Measurements from ENCODE around the gene SOX21.
"Not testable (repeated sequence)": the region's sequence is repeated elsewhere in the genome, so short reads cannot be mapped to it uniquely, and the experiment has no call there.

SOX21 gene

DNA sequence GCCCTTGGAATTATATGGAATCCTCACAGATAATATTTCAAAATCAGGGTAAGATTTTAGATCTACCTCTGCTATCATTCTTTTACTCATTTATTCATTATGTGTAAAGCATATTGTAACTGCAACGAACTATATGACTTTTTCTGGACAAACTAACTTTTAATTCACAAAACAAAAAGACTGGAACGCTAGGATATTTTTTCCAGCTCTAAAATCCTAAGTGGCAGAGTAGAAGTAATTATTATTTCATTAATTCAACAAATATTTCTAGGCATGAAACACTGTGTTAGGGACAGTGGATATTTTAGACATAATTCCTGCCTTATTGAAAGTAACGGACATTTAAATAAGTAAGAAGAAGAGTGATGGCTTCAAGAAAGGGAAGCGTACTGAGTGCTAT is 26.9 kb upstream of the SOX21 start:
- Histone ChIP-seq H2AFZ (ENCODE audit: low read length) (no peak overlapping the region), H3K36me3 (ENCODE audit: insufficient read depth, low read length) (no peaks in the 10 kb centered on the region), H3F3A (ENCODE audit: low read depth) (no peaks in the 10 kb centered on the region), H3K27me3 (ENCODE audit: insufficient read depth, low read length, poor library complexity, severe bottlenecking) (no peaks in the 10 kb centered on the region), H3K9me2 (replicated peaks; ENCODE audit: low read depth, low read length) (no peaks in the 10 kb centered on the region), H4K20me1 (ENCODE audit: insufficient read depth, low read length, poor library complexity, severe bottlenecking) (no peaks in the 10 kb centered on the region), H3K79me2 (ENCODE audit: insufficient read depth, low read length) (no peaks in the 10 kb centered on the region), H3K4me3 (ENCODE audit: low read length, poor library complexity, severe bottlenecking) (no peak overlapping the region), H3K4me2 (ENCODE audit: low read depth, low read length, poor library complexity, severe bottlenecking) (no peak overlapping the region), H3K4me1 (ENCODE audit: insufficient read depth, low read length, poor library complexity, severe bottlenecking) (no peaks in the 10 kb centered on the region), H3K9me3 (ENCODE audit: insufficient read depth, low read depth, low read length) (no peaks in the 10 kb centered on the region), H3K9ac (ENCODE audit: low read depth, low read length, poor library complexity, severe bottlenecking) (no peak overlapping the region)
- TF ChIP-seq EZH2phosphoT487 (IDR thresholded peaks at IDR 0.05; ENCODE audit: borderline replicate concordance) (no peak), CTCF (conservative IDR thresholded peaks at IDR 0.05; ENCODE audit: low read length) (no peak)

DNA sequence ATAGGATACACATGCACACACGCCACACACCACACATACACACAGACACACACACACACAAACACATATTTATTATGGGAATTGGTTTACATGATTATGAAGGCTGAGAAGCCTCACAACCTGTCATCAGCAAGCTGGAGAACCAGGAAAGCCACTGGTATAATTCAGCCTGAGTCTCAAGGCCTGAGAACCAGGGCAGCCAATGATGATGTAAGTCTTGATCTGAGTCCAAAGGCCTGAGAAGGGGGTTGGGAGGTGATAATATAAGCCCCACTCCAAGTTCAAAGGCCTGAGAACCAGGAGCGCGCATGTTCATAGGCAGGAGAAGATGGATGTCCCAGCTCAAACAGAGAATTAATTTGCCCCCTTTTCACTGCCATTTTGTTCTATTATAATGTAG is 18.7 kb upstream of the SOX21 start:
- Histone ChIP-seq H3F3A (ENCODE audit: low read depth) (no peaks in the 10 kb centered on the region), H3K4me2 (ENCODE audit: low read depth, low read length, poor library complexity, severe bottlenecking) (no peak overlapping the region), H3K9me3 (ENCODE audit: insufficient read depth, low read depth, low read length) (no peaks in the 10 kb centered on the region; the same call in 1 of the 2 replicates), H3K36me3 (ENCODE audit: insufficient read depth, low read length) (no peaks in the 10 kb centered on the region), H3K4me3 (ENCODE audit: low read length, poor library complexity, severe bottlenecking) (no peak overlapping the region), H2AFZ (ENCODE audit: low read length) (no peak overlapping the region), H3K79me2 (ENCODE audit: insufficient read depth, low read length) (no peaks in the 10 kb centered on the region), H4K20me1 (ENCODE audit: insufficient read depth, low read length, poor library complexity, severe bottlenecking) (no peaks in the 10 kb centered on the region), H3K9me2 (replicated peaks; ENCODE audit: low read depth, low read length) (no peaks in the 10 kb centered on the region), H3K4me1 (ENCODE audit: insufficient read depth, low read length, poor library complexity, severe bottlenecking) (no peaks in the 10 kb centered on the region), H3K27me3 (ENCODE audit: insufficient read depth, low read length, poor library complexity, severe bottlenecking) (no peaks in the 10 kb centered on the region), H3K9ac (ENCODE audit: low read depth, low read length, poor library complexity, severe bottlenecking) (no peak overlapping the region)
- TF ChIP-seq CTCF (conservative IDR thresholded peaks at IDR 0.05; ENCODE audit: low read length): no peak
- no peak for TF ChIP-seq EZH2phosphoT487 (IDR thresholded peaks at IDR 0.05; ENCODE audit: borderline replicate concordance)

GRCh38 chr13:94729941-94730340 is 17.6 kb upstream of the SOX21 start:
- H3K4me2 ChIP-seq (ENCODE audit: low read depth, low read length, poor library complexity, severe bottlenecking); H3K79me2 ChIP-seq (ENCODE audit: insufficient read depth, low read length); H3K9me3 ChIP-seq (ENCODE audit: insufficient read depth, low read depth, low read length); H3K4me3 ChIP-seq (ENCODE audit: low read length, poor library complexity, severe bottlenecking); H3K4me1 ChIP-seq (ENCODE audit: insufficient read depth, low read length, poor library complexity, severe bottlenecking); H3K9me2 ChIP-seq (replicated peaks; ENCODE audit: low read depth, low read length); H3K27me3 ChIP-seq (ENCODE audit: insufficient read depth, low read length, poor library complexity, severe bottlenecking); H2AFZ ChIP-seq (ENCODE audit: low read length); H3F3A ChIP-seq (ENCODE audit: low read depth); H4K20me1 ChIP-seq (ENCODE audit: insufficient read depth, low read length, poor library complexity, severe bottlenecking); H3K36me3 ChIP-seq (ENCODE audit: insufficient read depth, low read length); H3K9ac ChIP-seq (ENCODE audit: low read depth, low read length, poor library complexity, severe bottlenecking): not testable (repeated sequence)

DNA sequence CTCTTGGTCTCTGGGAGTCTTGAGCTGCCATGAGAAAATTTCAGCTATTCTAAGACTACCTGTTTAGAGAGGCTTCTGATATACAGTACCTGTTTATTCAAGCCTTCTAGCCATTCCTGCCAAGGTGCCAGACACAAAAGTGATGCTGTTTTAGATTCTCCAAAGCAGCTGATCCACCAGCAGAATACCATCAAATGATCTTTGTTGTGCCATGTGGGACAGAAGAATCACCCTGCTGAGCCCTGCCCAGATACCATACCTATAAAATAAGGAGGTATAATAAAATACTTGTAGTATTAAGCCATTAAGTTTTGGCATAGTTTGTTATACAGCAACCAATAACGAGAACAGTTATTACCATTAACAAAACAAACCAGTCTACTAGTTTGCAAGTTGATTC is 14.1 kb upstream of the SOX21 start:
- Histone ChIP-seq H3K4me1 (ENCODE audit: insufficient read depth, low read length, poor library complexity, severe bottlenecking) (no peaks in the 10 kb centered on the region), H3K4me2 (ENCODE audit: low read depth, low read length, poor library complexity, severe bottlenecking) (no peak overlapping the region)
- TF ChIP-seq EZH2phosphoT487 (IDR thresholded peaks at IDR 0.05; ENCODE audit: borderline replicate concordance) (no peak), CTCF (conservative IDR thresholded peaks at IDR 0.05; ENCODE audit: low read length) (no peak)

More for the DNA sequence above, 14.1 kb upstream of the SOX21 start:
- Histone ChIP-seq H3K79me2 (ENCODE audit: insufficient read depth, low read length) (no peaks in the 10 kb centered on the region), H3K36me3 (ENCODE audit: insufficient read depth, low read length) (no peaks in the 10 kb centered on the region), H3K4me3 (ENCODE audit: low read length, poor library complexity, severe bottlenecking) (no peak overlapping the region), H3K9ac (ENCODE audit: low read depth, low read length, poor library complexity, severe bottlenecking) (no peak overlapping the region), H3K9me2 (replicated peaks; ENCODE audit: low read depth, low read length) (no peaks in the 10 kb centered on the region), H4K20me1 (ENCODE audit: insufficient read depth, low read length, poor library complexity, severe bottlenecking) (no peaks in the 10 kb centered on the region), H3K27me3 (ENCODE audit: insufficient read depth, low read length, poor library complexity, severe bottlenecking) (no peaks in the 10 kb centered on the region), H3K9me3 (ENCODE audit: insufficient read depth, low read depth, low read length) (no peaks in the 10 kb centered on the region; the same call in 1 of the 2 replicates), H2AFZ (ENCODE audit: low read length) (no peak overlapping the region), H3F3A (ENCODE audit: low read depth) (no peaks in the 10 kb centered on the region)
